Right lobe of liver (tissue), 6 donors: ENCODE data around the gene BCL2L1. TPM values are rescaled to one million over a fixed set of nuclear protein-coding genes. Genes with fewer than 3 reads are reported as not detected.
"Not testable (repeated sequence)": the region's sequence is repeated elsewhere in the genome, so short reads cannot be mapped to it uniquely, and the experiment has no call there.

Experiments
- ATAC-seq, 4 donors: fragments of 200-7000 bp; cut with Tn5 transposase; one replicate each; pipeline ENCODE4 v1.9.1; 2020; ENCODE audit warnings: mild to moderate bottlenecking in 4 of 4, moderate library complexity in 4 of 4
- DNase-seq, 3 donors: peaks; one replicate each; pipeline ENCODE4 v3.0.0-alpha.2; 2020
- H3K27ac ChIP-seq, 3 donors: fragments of 200-600 bp; one replicate each; pipeline ENCODE4 v1.8.0; 2022
- H3K27me3 ChIP-seq, 2 donors: fragments of 200-600 bp; one replicate each; pipeline ENCODE4 v1.8.0; 2022
- H3K36me3 ChIP-seq, 4 donors: fragments of 200-600 bp; sonication (generic) in 1 of 4; one replicate each; pipeline versions ENCODE4 v1.5.1 to v1.8.0; 2017 to 2022; ENCODE audit warnings: control low read depth in 1 of 4
- H3K4me1 ChIP-seq, 4 donors: fragments of 200-600 bp; sonication (generic) in 1 of 4; one replicate each; pipeline versions ENCODE4 v1.5.1 to v1.8.0; 2017 to 2022; ENCODE audit warnings: control low read depth in 1 of 4
- H3K4me3 ChIP-seq, 3 donors: fragments of 200-600 bp; one replicate each; pipeline ENCODE4 v1.8.0; 2022
- H3K9me3 ChIP-seq, 4 donors: fragments of 200-600 bp; sonication (generic) in 1 of 4; one replicate each; pipeline versions ENCODE4 v1.5.1 to v1.8.0; 2017 to 2022; ENCODE audit warnings: control low read depth in 1 of 4
- POLR2A ChIP-seq: fragments of 450-650 bp; IDR thresholded peaks from one replicate; pipeline ENCODE4 v1.6.1; 2017; ENCODE audit warnings: antibody characterized with exemption, mild to moderate bottlenecking
- WGBS: methylation state at CpG from one replicate; pipeline ENCODE4 v1.1.6; 2018; ENCODE audit warnings: low coverage, low lambda C conversion rate; ENCODE audit not compliant: insufficient coverage; ENCODE audit errors: missing lambda C conversion rate; 5-methylcytosine and 5-hydroxymethylcytosine counted together
- intact Hi-C, 2 donors: fragments of 100-400 bp; cut with DNase I; formaldehyde crosslinking; loops; one replicate each; pipeline versions ENCODE4 v1.11.2 to v1.14.1; 2022
- total RNA-seq, 6 experiments: library from RNA; depleted of rRNA in 2 of 6; stranded (reverse); fragments of >200 nt in 2 of 6; fragmentation: NEBNext Ultra II Directional in 3 of 6; extraction: Animal tissue kit (Norgen Biotek cat#: 25700) in 3 of 6; gene quantifications; one replicate each; pipeline versions ENCODE4 v1.1.0 to v1.2.4, GENCODE V29; 2016 to 2023
- TF ChIP-seq, protein P1 (sequence below), 4 donors: fragments of 200-600 bp in 3 of 4; fragments of 450-650 bp in 1 of 4; IDR thresholded peaks; one replicate each; pipeline versions ENCODE4 v1.5.1 to v1.8.0; 2016 to 2022; ENCODE audit warnings: antibody characterized with exemption in 4 of 4, mild to moderate bottlenecking in 2 of 4
- donor health status: DM: no; HTN: yes; CAD: no.
- donor health status: DM: no; HTN: no; CAD: no.
- donor health status: DM: no; HTN: no; CAD: no.
- donor health status: DM: no; HTN: yes; CAD: no.
- donor health status: DM: no; HTN: yes; CAD: no.

The BCL2L1 gene
- total RNA-seq, 6 experiments from 2014 or later = 30.5 to 96.1 (median 63.4) TPM

DNA sequence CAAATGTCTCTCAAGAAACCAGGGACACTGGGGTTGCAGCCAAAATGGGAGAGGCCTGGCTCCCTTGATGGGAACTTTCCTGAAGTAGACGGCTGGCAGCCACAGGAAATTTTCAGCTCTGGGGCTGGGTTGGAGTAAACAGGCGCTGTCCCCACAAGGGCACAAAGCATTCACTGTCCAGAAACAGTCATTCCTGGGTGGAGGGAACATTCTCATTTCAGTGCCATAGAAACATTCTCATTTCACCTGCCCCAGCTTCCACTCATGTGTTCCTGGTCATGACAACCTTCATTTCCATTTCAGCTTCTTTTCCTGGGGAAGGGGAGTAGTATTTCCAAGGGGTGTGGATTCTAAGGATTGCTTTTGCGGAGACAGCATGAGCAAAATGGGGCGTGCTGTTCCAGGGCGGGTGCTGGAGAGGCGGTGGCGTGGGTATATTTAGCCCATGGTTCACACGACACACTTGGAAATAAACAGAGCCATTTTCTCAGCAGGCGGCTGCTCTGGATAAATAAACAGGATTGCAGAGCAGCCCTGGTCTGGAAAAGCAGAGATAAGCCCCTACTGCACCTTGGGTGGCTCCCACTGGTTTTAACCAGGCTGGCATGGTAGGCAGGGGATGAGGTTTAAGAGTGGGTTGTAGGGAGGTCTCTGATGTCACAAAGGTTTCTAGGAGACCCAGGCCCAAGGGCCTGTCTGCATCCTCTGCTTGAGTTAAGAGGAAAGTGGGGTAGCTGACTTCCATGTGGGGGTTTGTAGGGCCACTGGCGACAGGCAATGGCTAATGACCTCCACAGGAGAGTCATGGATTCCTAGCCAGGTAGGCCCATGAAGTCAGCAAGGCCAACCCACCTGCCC, 52.1 kb downstream of the BCL2L1 start:
- peaks cover 0 to 43% (median 10%) of the 10 kb centered on the region in 4 donors for H3K4me1 ChIP-seq
- peak in 1 of 4 donors; percentile 4 for ATAC-seq
- TF ChIP-seq, protein P1, sequence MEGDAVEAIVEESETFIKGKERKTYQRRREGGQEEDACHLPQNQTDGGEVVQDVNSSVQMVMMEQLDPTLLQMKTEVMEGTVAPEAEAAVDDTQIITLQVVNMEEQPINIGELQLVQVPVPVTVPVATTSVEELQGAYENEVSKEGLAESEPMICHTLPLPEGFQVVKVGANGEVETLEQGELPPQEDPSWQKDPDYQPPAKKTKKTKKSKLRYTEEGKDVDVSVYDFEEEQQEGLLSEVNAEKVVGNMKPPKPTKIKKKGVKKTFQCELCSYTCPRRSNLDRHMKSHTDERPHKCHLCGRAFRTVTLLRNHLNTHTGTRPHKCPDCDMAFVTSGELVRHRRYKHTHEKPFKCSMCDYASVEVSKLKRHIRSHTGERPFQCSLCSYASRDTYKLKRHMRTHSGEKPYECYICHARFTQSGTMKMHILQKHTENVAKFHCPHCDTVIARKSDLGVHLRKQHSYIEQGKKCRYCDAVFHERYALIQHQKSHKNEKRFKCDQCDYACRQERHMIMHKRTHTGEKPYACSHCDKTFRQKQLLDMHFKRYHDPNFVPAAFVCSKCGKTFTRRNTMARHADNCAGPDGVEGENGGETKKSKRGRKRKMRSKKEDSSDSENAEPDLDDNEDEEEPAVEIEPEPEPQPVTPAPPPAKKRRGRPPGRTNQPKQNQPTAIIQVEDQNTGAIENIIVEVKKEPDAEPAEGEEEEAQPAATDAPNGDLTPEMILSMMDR (IDR thresholded peaks at IDR 0.05) = no peak
- TF ChIP-seq POLR2A = no peak
- DNase-seq = peak in 1 of 3 donors; percentile 58
- no peak overlapping the region for H3K4me3 ChIP-seq
- WGBS = 55% methylated on average over 6 of the region's 10 CpGs
- H3K27ac ChIP-seq = peak overlapping the region; percentile 12 to 37 (median 35)
- intact Hi-C loops = no loop called here
- H3K36me3 ChIP-seq = peaks cover 0 to 4% (median 0%) of the 10 kb centered on the region in 4 donors
- H3K9me3 ChIP-seq = no peaks in the 10 kb centered on the region
- no peaks in the 10 kb centered on the region for H3K27me3 ChIP-seq

DNA sequence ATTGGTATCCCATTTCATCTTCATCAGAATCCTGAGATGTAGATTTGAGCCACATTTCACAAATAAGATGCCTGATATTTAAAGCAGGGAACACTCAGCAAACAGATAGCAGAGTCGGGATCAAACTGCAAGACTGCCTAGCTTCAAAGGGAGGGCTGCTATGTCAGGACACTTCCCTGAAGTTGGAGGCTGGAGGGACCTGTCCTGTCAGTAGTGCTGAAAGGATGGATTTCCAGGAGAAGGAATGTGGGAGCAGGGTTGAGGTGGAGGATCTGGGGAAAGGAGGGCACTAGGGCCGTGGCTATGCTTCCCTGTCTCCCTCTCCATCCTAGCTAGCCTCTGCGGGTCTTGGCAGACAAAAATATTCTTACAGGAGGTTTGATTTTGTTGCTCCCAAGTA, 52.8 kb downstream of the BCL2L1 start:
- TF ChIP-seq, protein P1 (IDR thresholded peaks at IDR 0.05) = no peak
- no peak for TF ChIP-seq POLR2A
- intact Hi-C loops = no loop called here
- ATAC-seq = no peak
- no peak for DNase-seq
- Histone ChIP-seq H3K27ac (peak overlapping the region in 2 of 3 donors; percentile 12 to 37), H3K36me3 (peaks cover 0 to 9% (median 2%) of the 10 kb centered on the region in 4 donors), H3K27me3 (no peaks in the 10 kb centered on the region), H3K4me3 (no peak overlapping the region), H3K4me1 (peaks cover 0 to 43% (median 12%) of the 10 kb centered on the region in 4 donors), H3K9me3 (no peaks in the 10 kb centered on the region)
- 73% methylated on average over 2 of the region's 3 CpGs for WGBS

DNA sequence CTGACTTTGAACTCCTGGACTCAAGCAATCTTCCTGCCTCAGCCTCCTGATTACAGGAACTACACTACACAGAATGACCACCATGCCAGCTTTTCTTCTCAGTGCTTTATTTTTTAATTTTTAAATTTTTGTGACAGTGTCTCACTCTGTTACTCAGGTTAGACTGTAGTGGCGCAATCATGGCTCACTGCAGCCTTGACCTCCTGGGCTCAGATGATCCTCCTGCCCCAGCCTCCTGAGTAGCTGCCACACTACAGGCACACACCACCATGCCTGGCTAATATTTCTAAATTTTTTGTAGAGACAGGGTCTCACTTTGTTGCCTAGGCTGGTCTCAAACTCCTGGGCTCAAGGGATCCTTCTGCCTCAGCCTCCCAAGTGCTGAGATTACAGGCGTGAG, 53.7 kb downstream of the BCL2L1 start:
- ATAC-seq, H3K9me3 ChIP-seq, H3K27ac ChIP-seq, intact Hi-C loops, H3K4me3 ChIP-seq, H3K36me3 ChIP-seq, DNase-seq, H3K27me3 ChIP-seq: not testable (repeated sequence)
- WGBS = 100% methylated on average over 1 of the region's 2 CpGs
- H3K4me1 ChIP-seq = peaks cover 0 to 51% (median 18%) of the 10 kb centered on the region in 4 donors

DNA sequence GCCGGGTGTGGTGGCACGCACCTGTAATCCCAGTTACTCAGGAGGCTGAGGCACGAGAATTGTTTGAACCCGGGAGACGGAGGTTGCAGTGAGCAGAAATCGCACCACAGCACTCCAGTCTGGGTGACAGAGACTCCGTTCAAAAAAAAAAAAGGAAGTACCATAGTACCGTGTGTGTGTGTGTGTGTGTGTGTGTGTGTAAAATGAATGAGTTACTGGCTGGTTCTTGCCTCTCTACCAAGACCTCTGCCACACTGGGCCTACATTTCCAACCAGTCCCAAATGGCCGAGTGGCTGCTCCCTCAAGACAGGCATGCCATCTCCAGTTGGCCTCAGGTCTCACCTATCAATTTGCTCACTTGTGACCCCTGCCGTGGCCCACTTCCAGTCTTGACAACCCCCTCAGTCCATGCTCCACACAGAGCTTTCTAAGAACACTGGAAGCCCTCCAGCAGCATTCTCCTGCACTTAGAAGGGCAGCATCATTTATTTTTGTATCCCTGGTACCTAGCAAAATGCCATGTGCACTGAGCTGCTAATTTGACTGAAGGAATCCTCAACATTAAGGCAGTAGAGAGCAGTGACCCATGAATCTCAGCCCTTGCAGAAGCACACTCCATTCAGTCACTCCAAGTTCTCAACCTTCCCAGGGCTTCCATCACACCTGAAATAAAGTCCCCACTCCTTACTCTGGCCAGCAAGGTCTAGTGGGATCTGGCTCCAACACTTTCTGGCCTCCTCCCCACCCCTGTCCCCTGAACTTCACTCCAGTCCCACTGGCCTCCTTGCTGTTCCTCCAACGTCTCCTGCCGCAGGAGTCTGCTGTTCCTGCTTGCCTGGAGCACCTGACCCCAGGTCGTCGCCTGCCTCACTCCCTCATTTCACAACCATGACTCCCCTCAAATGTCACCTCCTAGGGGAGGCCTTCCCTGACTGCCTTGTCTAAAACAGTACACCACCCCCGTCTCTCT, 55.1 kb downstream of the BCL2L1 start:
- Histone ChIP-seq H3K4me3 (no peak overlapping the region), H3K9me3 (no peaks in the 10 kb centered on the region), H3K4me1 (peaks cover 0 to 58% (median 21%) of the 10 kb centered on the region in 4 donors), H3K36me3 (peaks cover 0 to 9% (median 2%) of the 10 kb centered on the region in 4 donors), H3K27ac (peak overlapping the region; percentile 29 to 73 (median 39)), H3K27me3 (no peaks in the 10 kb centered on the region)
- intact Hi-C loops = no loop called here
- 77% methylated on average over 8 of the region's 15 CpGs for WGBS
- TF ChIP-seq POLR2A = no peak
- TF ChIP-seq, protein P1 (IDR thresholded peaks at IDR 0.05) = no peak
- ATAC-seq = peak in 2 of 4 donors; percentile 5 to 6
- DNase-seq = no peak
